Adrenal gland (tissue), 5 donors: ENCODE results near the gene SLC39A1.

Experiments
- CTCF ChIP-seq, 6 experiments: fragments of 450-650 bp in 4 of 6; fragments of 200-600 bp in 2 of 6; sonication (generic) in 1 of 6; IDR thresholded peaks; 1 replicate in 5 of 6; 2 replicates in 1 of 6; pipeline versions ENCODE4 v1.5.1 to v1.8.0; 2016 to 2021; ENCODE audit warnings: antibody characterized with exemption in 6 of 6, mild to moderate bottlenecking in 2 of 6, moderate library complexity in 1 of 6
- POLR2A ChIP-seq, 2 donors: fragments of 450-650 bp; IDR thresholded peaks; one replicate each; pipeline ENCODE4 v1.6.1; 2017; ENCODE audit warnings: antibody characterized with exemption in 2 of 2, mild to moderate bottlenecking in 2 of 2, moderate library complexity in 1 of 2
- donor health status: DM: no; HTN: no; CAD: no.

DNA sequence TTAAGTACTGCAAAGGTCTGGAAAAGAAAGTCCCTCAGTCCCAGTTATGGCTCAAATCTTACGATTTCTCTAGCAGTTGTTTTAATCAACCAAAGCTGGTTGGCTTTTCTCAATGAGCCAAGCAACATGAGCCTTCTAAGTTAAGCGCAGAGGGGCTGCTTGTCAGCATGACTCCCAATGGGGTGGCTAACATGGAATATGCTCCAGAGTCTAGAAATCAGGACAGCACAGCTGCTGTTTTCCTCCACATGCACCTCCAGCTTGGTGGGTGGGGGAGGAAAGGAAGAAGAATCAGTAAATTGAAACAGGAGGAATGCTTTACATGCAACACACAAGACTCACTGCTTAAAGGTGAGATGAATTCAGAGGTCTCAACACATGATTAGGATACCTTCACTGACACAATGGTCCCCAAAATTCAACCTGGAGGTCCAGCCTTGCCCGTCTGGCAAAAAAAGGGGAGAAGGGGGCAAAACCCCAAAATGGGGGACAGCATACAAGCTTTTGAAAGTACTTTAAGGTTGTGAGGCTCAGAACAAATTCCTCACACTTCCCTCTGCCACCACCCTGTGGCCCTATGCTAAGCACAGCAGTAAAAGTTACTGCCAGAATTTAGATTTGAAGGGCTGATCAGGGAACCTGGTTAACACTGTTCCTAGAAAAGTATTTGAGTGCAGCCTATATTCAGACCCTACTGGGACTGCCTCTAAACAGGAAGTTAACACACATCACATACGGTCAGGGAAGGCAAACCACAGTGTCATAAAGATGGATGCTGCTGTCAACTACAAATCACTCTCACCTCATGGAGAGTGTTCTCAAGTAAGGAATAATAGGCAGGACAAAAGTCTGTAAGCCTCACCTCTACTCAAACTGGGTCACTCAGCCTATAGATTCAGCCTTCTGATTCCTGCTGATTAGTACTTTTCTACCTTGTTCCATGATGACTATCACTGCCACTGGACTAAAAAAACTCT is 43.2 kb downstream of the SLC39A1 start:
- peak in 4 of 6 experiments; percentile 25 to 30 (median 27) for TF ChIP-seq CTCF (IDR thresholded peaks at IDR 0.05)
- TF ChIP-seq POLR2A (IDR thresholded peaks at IDR 0.05) = no peak
